A549 treated with Hydrocortisone at 1 μM for 4 hours (cell line): ENCODE data around the gene OXSR1. TPM values are rescaled to one million over a fixed set of nuclear protein-coding genes. Genes with fewer than 3 reads are reported as not detected.

Source experiments
- total RNA-seq: library from RNA; stranded (reverse); fragments of 200-300 nt; extraction: Qiagen RNA extraction; gene quantifications from 5 replicates; pipeline ENCODE4 v1.2.3, GENCODE V29; 2022

OXSR1 gene
- 27.9 to 45.9 TPM (median 33.7 TPM) in 5 replicates for total RNA-seq

GRCh38 chr3:38164952-38165721 is at the start of gene OXSR1:
TSS of gene OXSR1 (plus strand) at chr3:38165537. CDS start at chr3:38165877, 340 bp downstream.

GRCh38 chr3:38136777-38137614 is 28.3 kb upstream of the OXSR1 start, which contains the start of gene ACAA1:
TSS of gene ACAA1 (minus strand) at chr3:38137127. CDS start at chr3:38137035, 92 bp downstream.

GRCh38 chr3:38138349-38139190 is 26.8 kb upstream of the OXSR1 start, which contains the start of gene MYD88:
TSS of gene MYD88 (plus strand) at chr3:38138661. CDS start at chr3:38138701, 40 bp downstream.

GRCh38 chr3:38265604-38266307 is 100.4 kb downstream of the OXSR1 start, which contains the start of gene SLC22A13:
TSS of gene SLC22A13 (plus strand) at chr3:38265812. CDS start at chr3:38265861, 49 bp downstream.

GRCh38 chr3:38281895-38282686 is 116.8 kb downstream of the OXSR1 start, which contains the start of gene SLC22A14:
TSS of gene SLC22A14 (plus strand) at chr3:38282294. CDS start at chr3:38306027, 23,733 bp downstream.

Other genes with a start within 250 kb of the OXSR1 start
- gene VILL, start 174.8 kb upstream of the OXSR1 start, total RNA-seq, result 0.06 to 0.21 TPM (median 0.09 TPM) in 4 of 5 replicates, not detected in the other
- gene PLCD1, start 135.9 kb upstream of the OXSR1 start, total RNA-seq, result 3.1 to 4.7 TPM (median 3.7 TPM) in 5 replicates
- gene DLEC1, start 126.3 kb upstream of the OXSR1 start, total RNA-seq, result 0.02 to 0.09 TPM (median 0.05 TPM) in 5 replicates
- gene ACAA1, start 28.4 kb upstream of the OXSR1 start, total RNA-seq, result 41.2 to 47.1 TPM (median 45.2 TPM) in 5 replicates
- gene MYD88, start 26.9 kb upstream of the OXSR1 start, total RNA-seq, result 21.9 to 25.5 TPM (median 23.5 TPM) in 5 replicates
- gene SLC22A13, start 100.3 kb downstream of the OXSR1 start, total RNA-seq, result 0.05 to 0.06 TPM in 2 of 5 replicates, not detected in the others
- gene SLC22A14, start 116.8 kb downstream of the OXSR1 start, total RNA-seq, result 0.05 to 0.06 TPM (median 0.06 TPM) in 4 of 5 replicates, not detected in the other
- gene XYLB, start 181.2 kb downstream of the OXSR1 start, total RNA-seq, result 3.2 to 4.9 TPM (median 3.6 TPM) in 5 replicates